Measurements from ENCODE around the gene TGM6. TPM values are rescaled to one million over a fixed set of nuclear protein-coding genes. Genes with fewer than 3 reads are reported as not detected.

The TGM6 gene
- total RNA-seq, 1 experiment from 2014 or later = not detected

DNA sequence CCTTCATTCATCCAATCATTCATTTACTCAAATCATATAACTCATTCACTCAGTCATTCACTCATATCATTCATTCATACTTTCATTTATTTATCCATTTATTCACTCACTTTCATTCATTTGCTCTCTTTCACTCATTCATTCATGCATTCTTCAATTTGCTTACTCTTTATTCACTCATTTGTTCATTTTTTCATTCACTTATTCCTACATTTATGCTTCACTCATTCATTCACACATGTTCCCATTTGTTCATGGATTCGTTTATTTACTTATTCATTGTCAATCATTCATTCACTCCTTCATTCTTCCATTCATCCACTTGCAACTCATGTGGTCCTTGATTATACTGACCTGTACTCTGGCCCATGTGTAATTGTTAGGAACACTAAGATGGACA is 50.5 kb downstream of the TGM6 start:
- Mint-ChIP-seq H3K9me3 (no peaks in the 10 kb centered on the region; a peak in 1 of 5 replicates), H3K27me3 (ENCODE audit: low read depth) (peaks cover 11% of the 10 kb centered on the region)
- no peak overlapping the region for H3K56ac ChIP-seq (ENCODE audit: insufficient read length, low read depth, low read length)

More for the DNA sequence above, 50.5 kb downstream of the TGM6 start:
- Histone ChIP-seq H3K14ac (ENCODE audit: insufficient read depth, low read length) (no peak overlapping the region), H2BK20ac (ENCODE audit: low read depth, low read length, poor library complexity, severe bottlenecking) (no peak overlapping the region), H3K23ac (ENCODE audit: insufficient read length, low read depth, low read length) (no peak overlapping the region), H2AFZ (ENCODE audit: low read length) (no peak overlapping the region), H3K27ac (ENCODE audit: insufficient read length, low read depth, low read length) (no peak overlapping the region), H2BK15ac (ENCODE audit: low read depth, low read length) (no peak overlapping the region), H3K18ac (ENCODE audit: insufficient read length, low read depth, low read length) (no peak overlapping the region), H4K5ac (ENCODE audit: insufficient read length, low read depth, low read length) (no peak overlapping the region), H2BK12ac (ENCODE audit: insufficient read length, low read depth, low read length) (no peak overlapping the region), H3K27me3 (ENCODE audit: insufficient read depth, low read length) (no peaks in the 10 kb centered on the region), H3K4me1 (ENCODE audit: insufficient read depth, low read length) (no peaks in the 10 kb centered on the region), H2BK120ac (ENCODE audit: low read depth, low read length, poor library complexity, severe bottlenecking) (no peak overlapping the region), H2BK5ac (ENCODE audit: insufficient read length, low read length) (no peak overlapping the region), H3K23me2 (ENCODE audit: insufficient read length, low read depth, low read length, poor library complexity, severe bottlenecking) (no peaks in the 10 kb centered on the region), H3K9ac (ENCODE audit: extremely low read depth, insufficient read length, low read length) (no peak overlapping the region), H4K8ac (replicated peaks; ENCODE audit: insufficient read length, low read depth, low read length) (no peak overlapping the region), H3K4me2 (ENCODE audit: insufficient read depth, insufficient read length, low read length) (no peak overlapping the region), H4K20me1 (ENCODE audit: control insufficient read depth, insufficient read depth, insufficient read length) (no peaks in the 10 kb centered on the region), H3K79me2 (ENCODE audit: insufficient read depth, low read length) (no peaks in the 10 kb centered on the region), H4K91ac (ENCODE audit: insufficient read length, low read depth, low read length) (no peak overlapping the region), H3K4ac (ENCODE audit: low read depth, low read length) (no peak overlapping the region), H3T11ph (ENCODE audit: low read length) (no peak overlapping the region), H2AK5ac (ENCODE audit: insufficient read length, low read length) (no peak overlapping the region), H3K9me3 (ENCODE audit: control insufficient read depth, low read depth, low read length) (no peaks in the 10 kb centered on the region), H3K79me1 (ENCODE audit: insufficient read depth, low read depth, low read length, poor library complexity, severe bottlenecking) (no peaks in the 10 kb centered on the region)
- Mint-ChIP-seq H3K36me3 (ENCODE audit: insufficient read depth in 1 of 3, low read depth in 3 of 3) (no peaks in the 10 kb centered on the region), H3K4me1 (no peaks in the 10 kb centered on the region), H3K27ac (no peak overlapping the region), H3K4me3 (no peak overlapping the region)
- DNase-seq = no peak
- TF ChIP-seq, protein P1, sequence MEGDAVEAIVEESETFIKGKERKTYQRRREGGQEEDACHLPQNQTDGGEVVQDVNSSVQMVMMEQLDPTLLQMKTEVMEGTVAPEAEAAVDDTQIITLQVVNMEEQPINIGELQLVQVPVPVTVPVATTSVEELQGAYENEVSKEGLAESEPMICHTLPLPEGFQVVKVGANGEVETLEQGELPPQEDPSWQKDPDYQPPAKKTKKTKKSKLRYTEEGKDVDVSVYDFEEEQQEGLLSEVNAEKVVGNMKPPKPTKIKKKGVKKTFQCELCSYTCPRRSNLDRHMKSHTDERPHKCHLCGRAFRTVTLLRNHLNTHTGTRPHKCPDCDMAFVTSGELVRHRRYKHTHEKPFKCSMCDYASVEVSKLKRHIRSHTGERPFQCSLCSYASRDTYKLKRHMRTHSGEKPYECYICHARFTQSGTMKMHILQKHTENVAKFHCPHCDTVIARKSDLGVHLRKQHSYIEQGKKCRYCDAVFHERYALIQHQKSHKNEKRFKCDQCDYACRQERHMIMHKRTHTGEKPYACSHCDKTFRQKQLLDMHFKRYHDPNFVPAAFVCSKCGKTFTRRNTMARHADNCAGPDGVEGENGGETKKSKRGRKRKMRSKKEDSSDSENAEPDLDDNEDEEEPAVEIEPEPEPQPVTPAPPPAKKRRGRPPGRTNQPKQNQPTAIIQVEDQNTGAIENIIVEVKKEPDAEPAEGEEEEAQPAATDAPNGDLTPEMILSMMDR (conservative IDR thresholded peaks at IDR 0.05) = no peak
- no CpG with 5 or more reads among the region's 1 CpG for WGBS (ENCODE audit: extremely low coverage, insufficient read length, low lambda C conversion rate)

Measured in H9 (cell line).